Right kidney (tissue), 1 donor: ENCODE measurements around the gene ADRA1B.
A peak's percentile ranks its signal among the peaks of the same experiment; 100 is the strongest.
"Not testable (repeated sequence)": the region's sequence is repeated elsewhere in the genome, so short reads cannot be mapped to it uniquely, and the experiment has no call there.

Experiments used
- DNase-seq: peaks from one replicate; pipeline ENCODE4 v3.0.0-alpha.2; 2016

The ADRA1B gene

DNA sequence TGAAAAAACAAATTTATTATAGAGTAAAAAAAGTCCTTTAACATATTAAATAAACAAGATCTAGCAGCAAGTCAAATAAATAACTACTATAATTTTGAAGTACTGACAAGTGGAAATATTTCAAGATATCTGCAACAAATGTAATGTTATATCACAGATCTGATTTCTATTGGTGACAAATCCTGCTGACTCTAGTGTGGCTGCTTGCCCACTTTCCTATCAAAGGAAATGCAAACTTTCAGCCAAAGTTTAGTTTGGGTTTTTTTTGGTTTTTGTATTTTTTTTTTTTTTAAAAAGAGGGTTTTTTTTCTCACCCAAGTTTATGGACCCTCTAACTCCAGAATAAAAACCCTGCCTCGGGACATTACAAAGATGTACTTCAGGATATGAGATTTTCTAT is 12.9 kb downstream of the ADRA1B start:
- DNase-seq, result no peak

GRCh38 chr5:159933531-159934485 is 17.5 kb downstream of the ADRA1B start:
- DNase-seq, result no peak

DNA sequence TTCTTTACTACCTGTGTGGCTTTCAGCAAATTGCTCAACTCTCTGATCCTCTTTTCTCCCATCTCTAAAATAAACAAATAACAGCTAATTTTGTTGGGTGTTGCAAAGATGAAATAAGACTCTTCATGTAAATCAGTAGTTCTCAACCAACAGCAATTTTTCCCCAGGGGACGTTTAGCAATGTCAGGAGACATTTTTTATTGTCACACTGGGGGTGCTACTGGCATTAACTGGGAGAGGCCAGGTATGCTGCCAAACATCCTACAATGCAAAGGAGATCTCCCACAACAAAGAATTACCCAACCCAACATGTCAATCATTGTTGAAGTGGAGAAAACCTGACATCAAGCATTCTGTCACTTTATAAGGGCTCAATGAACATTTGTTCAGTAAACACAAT is 19.7 kb downstream of the ADRA1B start:
- DNase-seq, result no peak

GRCh38 chr5:159936686-159937329 is 20.5 kb downstream of the ADRA1B start:
- DNase-seq, result no peak

DNA sequence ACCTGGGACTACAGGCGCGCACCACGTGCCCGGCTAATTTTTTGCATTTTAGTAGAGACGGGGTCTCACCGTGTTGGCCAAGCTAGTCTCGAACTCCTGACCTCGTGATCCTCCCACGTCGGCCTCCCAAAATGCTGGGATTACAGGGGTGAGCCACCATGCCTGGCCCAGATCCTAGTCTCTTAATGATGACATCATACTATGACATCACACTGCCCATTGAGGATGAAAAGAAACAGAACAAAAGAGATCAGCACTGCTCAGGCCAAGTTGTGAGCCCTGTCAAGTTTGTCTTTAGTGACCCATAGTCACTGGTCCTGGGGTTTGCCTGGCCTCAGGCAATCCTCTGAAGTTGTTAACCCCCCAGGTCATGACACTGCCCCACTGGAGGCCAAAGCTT is 21.3 kb downstream of the ADRA1B start:
- DNase-seq, result no peak

DNA sequence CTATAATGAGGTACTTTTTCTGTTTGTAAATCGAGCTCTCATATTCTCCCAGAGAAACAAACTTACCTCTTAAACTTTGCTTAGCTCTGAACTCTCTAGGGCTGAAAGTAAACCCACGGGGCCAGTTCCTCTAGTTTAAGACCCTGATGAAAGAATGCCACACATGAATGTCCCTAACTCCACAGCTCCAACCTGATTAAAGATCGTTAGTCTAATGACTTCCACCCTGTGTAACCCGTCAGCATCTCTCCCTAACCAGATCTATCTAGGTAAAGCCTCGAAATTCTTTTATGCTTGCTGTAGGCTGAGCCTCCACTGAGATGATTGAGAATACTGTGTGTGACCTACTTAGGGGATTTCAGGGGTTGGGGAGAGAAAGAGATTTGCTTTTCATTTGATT is 27.0 kb downstream of the ADRA1B start:
- DNase-seq, result no peak

GRCh38 chr5:159944056-159944600 is 27.8 kb downstream of the ADRA1B start:
- DNase-seq, result no peak

DNA sequence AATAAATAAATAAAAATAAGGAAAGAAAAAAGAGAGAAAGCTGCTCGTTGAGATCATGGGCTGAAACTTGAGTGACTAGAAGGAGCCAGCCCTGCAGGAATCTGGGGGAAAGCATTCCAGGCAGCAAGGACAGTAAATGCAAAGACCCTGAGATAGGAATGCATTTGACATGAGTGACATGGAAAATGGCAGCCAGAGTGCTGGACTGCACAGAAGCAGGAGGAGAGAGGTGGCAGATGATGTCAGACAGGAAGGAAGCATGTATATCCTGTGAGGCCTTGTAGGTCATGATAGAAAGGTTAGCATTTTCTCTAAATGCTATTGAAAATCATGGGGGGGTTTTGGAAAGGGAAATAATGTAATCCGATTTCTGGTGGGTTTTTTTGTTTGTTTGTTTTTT is 29.1 kb downstream of the ADRA1B start:
- DNase-seq, result no peak

DNA sequence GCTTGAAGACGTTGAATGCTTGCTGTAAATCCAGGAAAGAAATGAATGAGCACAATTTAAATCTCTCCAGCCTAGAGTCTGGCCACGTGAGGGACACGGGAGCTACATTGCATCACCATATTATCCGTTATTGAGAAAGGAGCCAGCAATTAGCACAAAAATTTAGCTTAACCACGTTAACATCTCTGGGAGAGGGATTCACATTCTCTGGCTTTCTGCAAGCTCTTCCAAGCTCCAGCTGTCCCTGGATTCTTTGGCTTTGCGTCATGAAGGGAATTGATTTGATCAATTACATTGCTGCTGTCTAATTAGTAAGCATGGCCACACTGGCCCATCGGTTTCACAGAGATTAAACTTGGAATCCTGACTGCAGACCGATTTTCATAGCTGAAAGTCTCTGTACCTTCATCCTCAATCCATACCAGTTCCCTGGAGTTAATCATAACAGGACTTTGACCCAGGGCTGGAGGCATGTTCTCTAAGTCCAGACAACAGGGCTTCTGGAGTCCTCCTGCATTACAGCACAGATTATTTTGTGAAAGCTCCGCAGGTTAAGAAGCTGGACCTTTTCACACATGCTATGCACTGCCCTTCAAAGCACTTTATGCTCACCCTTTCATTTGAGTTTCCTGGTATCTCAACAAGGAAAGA is 31.6 kb downstream of the ADRA1B start:
- DNase-seq, result no peak

DNA sequence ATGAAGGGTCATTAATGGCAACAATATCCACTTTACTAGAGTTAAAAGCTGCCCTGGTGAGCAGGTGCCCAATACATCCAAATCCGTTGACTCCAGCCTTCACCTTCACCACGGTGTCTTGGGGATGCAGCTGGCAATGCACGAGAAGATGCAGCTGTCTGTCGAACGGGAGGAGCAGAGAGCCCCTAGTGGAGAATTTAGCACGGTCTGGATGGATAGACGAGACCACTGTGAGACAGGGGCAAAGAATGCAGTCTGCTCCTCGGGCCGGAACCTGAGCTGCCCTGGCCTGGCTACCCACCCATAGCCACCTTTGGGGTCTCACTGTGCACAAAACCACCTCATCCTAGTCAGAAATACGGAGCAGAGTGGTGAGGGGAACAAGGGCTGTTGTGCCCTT is 35.1 kb downstream of the ADRA1B start:
- no peak for DNase-seq

- no peak for DNase-seq
These were observed 35.6 kb downstream of the ADRA1B start for GRCh38 chr5:159951834-159952233.

DNA sequence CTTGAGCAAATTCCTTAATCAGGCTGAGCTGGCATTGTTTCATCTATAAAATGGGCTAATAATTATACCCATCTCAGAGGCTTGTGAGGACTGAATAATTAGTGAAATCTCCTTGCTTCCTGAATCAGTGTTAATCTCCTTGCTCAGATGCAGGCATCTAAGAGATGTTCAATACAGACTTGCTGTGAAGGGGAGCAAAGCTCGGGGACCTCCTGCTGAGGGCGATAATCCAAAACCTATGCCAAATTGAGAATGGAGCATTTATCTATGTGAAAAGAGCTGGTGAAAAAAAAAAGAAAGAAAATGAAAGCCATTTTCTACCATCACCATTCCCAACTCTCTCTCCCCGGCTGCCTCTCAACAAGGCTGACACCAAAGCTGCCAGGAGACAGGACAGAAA is 37.3 kb downstream of the ADRA1B start:
- no peak for DNase-seq

GRCh38 chr5:159955056-159955624 is 38.9 kb downstream of the ADRA1B start:
- no peak for DNase-seq

DNA sequence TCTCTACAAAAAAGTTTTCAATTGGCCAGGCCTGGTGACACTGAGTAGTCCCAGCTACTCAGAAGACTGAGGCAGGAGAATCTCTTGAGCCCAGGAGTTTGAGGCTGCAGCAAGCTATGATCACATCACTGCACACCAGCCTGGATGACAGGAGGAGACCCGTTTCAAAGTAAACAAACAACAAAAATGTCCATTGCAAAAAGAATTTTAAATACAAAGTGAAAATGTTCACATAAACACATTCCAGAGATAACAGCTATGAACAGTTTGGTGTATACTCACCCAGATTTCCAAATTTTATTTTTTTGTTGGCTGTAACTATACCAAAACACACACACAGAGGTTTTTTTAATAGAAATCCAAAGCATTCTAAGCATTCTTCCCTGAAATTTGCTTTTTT is 39.8 kb downstream of the ADRA1B start:
- DNase-seq, result no peak

GRCh38 chr5:159961176-159962160 is 45.2 kb downstream of the ADRA1B start:
- DNase-seq, result no peak

GRCh38 chr5:159962214-159962613 is 45.9 kb downstream of the ADRA1B start:
- DNase-seq, result no peak

DNA sequence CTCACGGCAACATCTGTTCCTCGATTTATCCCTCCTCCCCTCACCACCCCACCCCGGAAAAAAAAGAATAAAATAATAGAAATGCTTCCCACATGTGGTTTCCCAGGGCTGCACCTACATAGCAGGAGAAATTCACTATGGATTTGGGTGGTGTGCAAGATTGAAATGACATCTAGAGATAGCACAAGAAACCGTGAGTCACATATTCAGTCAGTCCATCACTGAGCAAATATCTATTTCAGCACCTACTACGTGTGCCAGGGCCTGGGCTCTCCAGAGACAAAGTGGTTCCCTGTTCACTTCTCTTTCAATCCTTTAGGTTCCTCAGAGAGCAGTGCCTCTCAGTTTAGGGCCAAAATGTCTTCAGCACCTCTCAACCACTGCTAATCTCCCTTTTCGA is 47.7 kb downstream of the ADRA1B start:
- DNase-seq, result no peak

DNA sequence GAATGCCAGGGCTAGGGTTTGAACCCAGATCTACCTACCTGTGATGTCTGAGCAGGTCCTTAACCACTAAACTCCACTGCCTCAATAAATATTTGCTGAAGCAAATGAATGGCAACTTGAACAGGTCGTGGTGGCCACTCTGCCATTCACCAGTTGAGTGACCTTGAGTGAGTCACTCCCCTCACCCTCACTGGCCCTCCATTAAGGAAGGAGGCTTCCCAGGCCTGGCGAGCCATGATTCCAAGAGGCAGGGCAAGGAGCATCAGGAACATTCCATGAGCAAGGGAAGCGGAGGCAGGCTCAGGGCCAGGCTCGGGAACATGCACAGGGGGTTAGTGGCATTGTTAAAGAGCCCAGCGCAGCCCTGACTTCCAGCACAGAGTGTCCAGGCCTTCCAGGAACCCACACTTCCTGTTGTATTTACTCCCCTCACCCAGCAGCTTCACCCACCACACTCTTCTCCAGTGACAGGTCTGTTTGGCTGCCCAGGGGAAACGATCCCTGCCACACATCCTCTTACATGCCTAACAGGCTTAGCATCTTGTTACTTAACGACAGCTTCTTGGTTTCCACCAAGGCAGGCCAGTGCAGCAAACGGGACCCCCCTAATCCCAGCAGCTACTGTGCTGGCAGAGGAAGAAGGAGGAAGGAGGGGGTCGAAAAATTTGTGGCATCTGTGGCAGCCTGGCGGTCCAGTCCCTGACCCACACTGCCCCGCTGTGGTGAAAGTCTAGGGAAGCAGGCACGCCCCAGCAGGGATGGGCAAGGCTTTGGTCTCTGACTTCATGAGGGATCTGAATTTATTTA is 49.0 kb downstream of the ADRA1B start:
- peak; percentile 36 for DNase-seq

GRCh38 chr5:159965838-159966128 is 49.5 kb downstream of the ADRA1B start:
- DNase-seq, result not testable (repeated sequence)

GRCh38 chr5:159969966-159970365 is 53.7 kb downstream of the ADRA1B start:
- DNase-seq, result no peak

DNA sequence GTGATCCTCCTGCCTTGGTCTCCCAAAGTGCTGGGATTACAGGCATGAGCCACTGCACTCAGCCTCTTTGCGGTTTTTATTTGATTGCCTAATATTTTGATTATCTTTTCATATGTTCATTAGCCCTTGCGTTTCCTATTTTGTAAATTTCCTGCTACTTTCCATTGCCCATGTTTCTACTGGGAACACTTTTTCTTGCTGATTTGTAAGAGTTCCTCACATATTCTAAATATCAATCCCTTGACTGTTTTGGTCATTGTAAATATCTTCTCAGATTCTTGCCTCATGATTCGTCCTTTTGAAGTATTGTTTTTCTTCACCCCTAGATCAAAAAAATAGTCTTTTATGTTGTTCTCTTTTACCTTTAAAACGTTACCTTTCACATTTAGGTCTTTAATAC is 54.8 kb downstream of the ADRA1B start:
- no peak for DNase-seq
